Type B pancreatic cell (in vitro differentiated cells): Measurements from ENCODE around the gene ADPRH. TPM values are rescaled to one million over a fixed set of nuclear protein-coding genes. Genes with fewer than 3 reads are reported as not detected.

Source experiments
- DNase-seq: peaks from one replicate; pipeline ENCODE4 v3.0.0; 2021; ENCODE audit warnings: mixed read lengths; ENCODE audit not compliant: unreplicated experiment; ENCODE audit errors: extremely low spot score
- H3K27ac Mint-ChIP-seq: 2 replicates; pipeline ENCODE4 v1.8.0; 2021; ENCODE audit warnings: mild to moderate bottlenecking, mixed read lengths
- H3K27me3 Mint-ChIP-seq: 2 replicates; pipeline ENCODE4 v1.8.0; 2021; ENCODE audit warnings: mixed read lengths
- H3K36me3 Mint-ChIP-seq: 2 replicates; pipeline ENCODE4 v1.8.0; 2021; ENCODE audit warnings: mixed read lengths
- H3K4me1 Mint-ChIP-seq: one replicate; pipeline ENCODE4 v1.8.0; 2021; ENCODE audit warnings: mixed read lengths; ENCODE audit not compliant: unreplicated experiment
- H3K4me3 Mint-ChIP-seq: 2 replicates; pipeline ENCODE4 v1.8.0; 2021; ENCODE audit warnings: mild to moderate bottlenecking, mixed read lengths
- H3K9me3 Mint-ChIP-seq: 2 replicates; pipeline ENCODE4 v1.8.0; 2021; ENCODE audit warnings: mixed read lengths
- total RNA-seq: library from RNA; stranded (reverse); gene quantifications from 2 replicates; pipeline ENCODE4 v1.2.1, GENCODE V29; 2021; ENCODE audit warnings: low replicate concordance
- TF ChIP-seq, protein P1 (sequence below): fragments of 200-600 bp; sonication (generic); conservative IDR thresholded peaks from 2 replicates; pipeline ENCODE4 v1.5.0; 2021; ENCODE audit warnings: antibody characterized with exemption, mild to moderate bottlenecking

Gene ADPRH
- total RNA-seq, 1 donor from 2014 or later: 2.9 TPM

DNA sequence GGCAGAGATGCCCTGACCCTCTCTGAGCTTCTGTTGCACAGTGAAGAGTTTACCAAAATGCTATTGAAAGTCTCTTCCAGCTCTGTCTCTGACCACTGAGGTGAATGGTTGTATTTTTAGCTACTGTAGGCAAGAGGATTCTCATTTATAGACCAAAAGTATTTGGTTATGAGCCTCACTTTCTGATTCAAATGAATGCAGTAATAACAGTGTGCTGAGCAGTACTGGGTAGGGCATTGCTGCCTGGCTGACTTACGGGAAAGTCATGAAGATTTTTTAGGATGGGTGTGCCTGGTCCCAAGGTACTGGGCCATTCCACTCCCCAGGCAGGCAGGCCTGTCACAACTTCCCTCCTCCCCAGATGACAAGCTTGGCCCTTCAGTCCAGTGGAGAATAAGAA lies 33.9 kb downstream of the ADPRH start:
- Mint-ChIP-seq H3K27me3 (no peaks in the 10 kb centered on the region), H3K27ac (no peak overlapping the region), H3K4me1 (peaks cover 9% of the 10 kb centered on the region), H3K36me3 (no peaks in the 10 kb centered on the region), H3K9me3 (peaks cover 5% of the 10 kb centered on the region), H3K4me3 (no peak overlapping the region)
- DNase-seq: no peak
- TF ChIP-seq, protein P1, sequence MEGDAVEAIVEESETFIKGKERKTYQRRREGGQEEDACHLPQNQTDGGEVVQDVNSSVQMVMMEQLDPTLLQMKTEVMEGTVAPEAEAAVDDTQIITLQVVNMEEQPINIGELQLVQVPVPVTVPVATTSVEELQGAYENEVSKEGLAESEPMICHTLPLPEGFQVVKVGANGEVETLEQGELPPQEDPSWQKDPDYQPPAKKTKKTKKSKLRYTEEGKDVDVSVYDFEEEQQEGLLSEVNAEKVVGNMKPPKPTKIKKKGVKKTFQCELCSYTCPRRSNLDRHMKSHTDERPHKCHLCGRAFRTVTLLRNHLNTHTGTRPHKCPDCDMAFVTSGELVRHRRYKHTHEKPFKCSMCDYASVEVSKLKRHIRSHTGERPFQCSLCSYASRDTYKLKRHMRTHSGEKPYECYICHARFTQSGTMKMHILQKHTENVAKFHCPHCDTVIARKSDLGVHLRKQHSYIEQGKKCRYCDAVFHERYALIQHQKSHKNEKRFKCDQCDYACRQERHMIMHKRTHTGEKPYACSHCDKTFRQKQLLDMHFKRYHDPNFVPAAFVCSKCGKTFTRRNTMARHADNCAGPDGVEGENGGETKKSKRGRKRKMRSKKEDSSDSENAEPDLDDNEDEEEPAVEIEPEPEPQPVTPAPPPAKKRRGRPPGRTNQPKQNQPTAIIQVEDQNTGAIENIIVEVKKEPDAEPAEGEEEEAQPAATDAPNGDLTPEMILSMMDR: no peak

GRCh38 chr3:119613872-119614271 lies 34.6 kb downstream of the ADPRH start:
- no peak for DNase-seq
- TF ChIP-seq, protein P1: no peak
- H3K27ac Mint-ChIP-seq: no peak overlapping the region
- H3K36me3 Mint-ChIP-seq: no peaks in the 10 kb centered on the region
- no peak overlapping the region for H3K4me3 Mint-ChIP-seq
- peaks cover 6% of the 10 kb centered on the region for H3K4me1 Mint-ChIP-seq
- H3K9me3 Mint-ChIP-seq: peaks cover 5% of the 10 kb centered on the region
- peaks cover under 1% of the 10 kb centered on the region for H3K27me3 Mint-ChIP-seq

- Mint-ChIP-seq H3K27me3 (peaks cover 3% of the 10 kb centered on the region), H3K27ac (no peak overlapping the region), H3K4me1 (no peaks in the 10 kb centered on the region), H3K36me3 (no peaks in the 10 kb centered on the region), H3K9me3 (no peaks in the 10 kb centered on the region), H3K4me3 (no peak overlapping the region)
- TF ChIP-seq, protein P1: no peak
- DNase-seq: no peak
These were observed 36.8 kb downstream of the ADPRH start for GRCh38 chr3:119616056-119616455.

GRCh38 chr3:119619094-119619493 lies 39.8 kb downstream of the ADPRH start:
- DNase-seq: no peak
- Mint-ChIP-seq H3K4me3 (no peak overlapping the region), H3K27ac (no peak overlapping the region), H3K4me1 (no peaks in the 10 kb centered on the region), H3K36me3 (no peaks in the 10 kb centered on the region), H3K9me3 (no peaks in the 10 kb centered on the region), H3K27me3 (peaks cover 3% of the 10 kb centered on the region)
- TF ChIP-seq, protein P1: no peak

DNA sequence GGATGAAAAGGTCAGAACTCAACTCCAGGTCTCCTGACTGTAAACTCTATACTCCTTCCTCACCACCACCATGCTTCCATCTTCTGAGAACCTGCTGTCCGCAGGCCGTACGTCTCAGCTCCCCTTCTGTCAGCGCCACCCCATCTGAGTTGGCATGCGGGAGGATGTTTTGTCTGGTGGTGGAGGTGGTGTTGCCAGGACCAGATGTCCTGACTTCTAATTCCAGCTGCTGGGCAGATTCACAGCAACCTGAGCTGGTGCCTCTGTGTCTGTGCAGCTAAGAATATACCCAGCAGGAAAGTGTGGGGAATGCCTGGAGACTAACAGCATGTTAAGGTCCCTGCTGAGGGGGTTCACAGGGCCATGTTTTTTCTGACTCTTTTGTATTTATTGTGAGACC lies 41.6 kb downstream of the ADPRH start:
- peaks cover 3% of the 10 kb centered on the region for H3K4me1 Mint-ChIP-seq
- TF ChIP-seq, protein P1: no peak
- H3K27ac Mint-ChIP-seq: no peak overlapping the region
- no peaks in the 10 kb centered on the region for H3K36me3 Mint-ChIP-seq
- no peaks in the 10 kb centered on the region for H3K9me3 Mint-ChIP-seq
- no peak overlapping the region for H3K4me3 Mint-ChIP-seq
- H3K27me3 Mint-ChIP-seq: peaks cover 3% of the 10 kb centered on the region
- DNase-seq: no peak
